Measurements from ENCODE around the gene TECPR2. TPM values are rescaled to one million over a fixed set of nuclear protein-coding genes. Genes with fewer than 3 reads are reported as not detected.

Gene TECPR2
- total and polyA plus RNA-seq, 2 of the 13 experiments (the other 11 are each of a cell fraction or from before 2014, with no cell fraction given): 3.5 to 5.7 TPM

DNA sequence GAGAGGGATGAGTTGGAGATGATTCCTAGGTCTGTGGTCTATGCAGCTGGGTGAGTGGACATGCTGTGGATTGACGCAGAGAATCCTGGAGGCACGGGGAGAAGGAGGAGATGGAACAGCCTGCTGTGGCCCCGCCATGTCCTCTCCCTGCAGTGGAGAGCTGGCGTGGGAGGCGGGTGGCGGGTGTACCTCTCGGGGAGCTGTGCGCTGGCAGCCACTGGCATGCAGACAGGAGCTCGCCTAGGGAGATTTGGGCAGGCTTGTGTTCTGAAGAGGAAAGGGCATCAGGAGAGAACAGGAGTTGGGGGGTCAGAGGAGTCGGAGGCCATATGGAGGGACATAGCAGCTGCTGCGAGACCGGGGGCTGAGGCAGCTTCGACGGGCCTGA, 56.1 kb downstream of the TECPR2 start:
- Histone ChIP-seq H3K27ac (ENCODE audit: extremely low read length, insufficient read depth, low read length) (no peak overlapping the region), H3K9me3 (ENCODE audit: low read length) (no peaks in the 10 kb centered on the region), H2AFZ (ENCODE audit: low read length) (no peak overlapping the region), H3K36me3 (replicated peaks in 1 of 2; ENCODE audit: control insufficient read depth in 1 of 2, insufficient read depth in 2 of 2, low read length in 2 of 2) (peaks cover 1 to 2% of the 10 kb centered on the region in 2 experiments; a peak in 2 of 5 replicates), H3K4me1 (ENCODE audit: insufficient read depth, low read length) (peaks cover 10% of the 10 kb centered on the region), H3K27me3 (ENCODE audit: control insufficient read depth in 1 of 2, insufficient read depth in 2 of 2, low read length in 2 of 2) (no peaks in the 10 kb centered on the region), H3K4me3 (replicated peaks in 1 of 3; ENCODE audit: insufficient read depth in 1 of 3, low read depth in 2 of 3, low read length in 3 of 3) (no peak overlapping the region), H3K9ac (ENCODE audit: insufficient read depth, low read depth, low read length) (no peak overlapping the region), H4K20me1 (ENCODE audit: insufficient read depth, low read length) (no peaks in the 10 kb centered on the region), H3K79me2 (ENCODE audit: insufficient read depth, low read length) (no peaks in the 10 kb centered on the region), H3K4me2 (ENCODE audit: low read depth, low read length) (no peak overlapping the region)
- intact Hi-C loops (cut with micrococcal nuclease; ENCODE audit: unreplicated experiment) (no loop called here), in situ Hi-C loops (cut with HindIII; ENCODE audit: extremely low pct_ligation_motif_present, low pct_unique_long_range_greater_than_20kb) (no loop called here)
- no peak for ATAC-seq
- no peak for FAIRE-seq
- POLR2A ChIA-PET: no interaction called here
- TF ChIP-seq AGO2 (optimal IDR thresholded peaks at IDR 0.05; ENCODE audit: low read depth, low read length) (no peak), RBM22 (optimal IDR thresholded peaks at IDR 0.05; ENCODE audit: low read length) (no peak), SIX4 (CRISPR knock-in tag; IDR thresholded peaks at IDR 0.05) (no peak), KLF6 (CRISPR knock-in tag; IDR thresholded peaks at IDR 0.05) (no peak), ZNF792 (CRISPR knock-in tag; IDR thresholded peaks at IDR 0.05) (no peak), POGZ (CRISPR knock-in tag; IDR thresholded peaks at IDR 0.05) (no peak), TAF15 (IDR thresholded peaks at IDR 0.05; ENCODE audit: low read depth, low read length, poor library complexity, severe bottlenecking) (no peak), ZNF24 (IDR thresholded peaks at IDR 0.05) (no peak), ZBTB38 (CRISPR knock-in tag; IDR thresholded peaks at IDR 0.05) (no peak), ZNF788 (CRISPR knock-in tag; IDR thresholded peaks at IDR 0.05; ENCODE audit: borderline replicate concordance) (no peak), ZNF839 (CRISPR knock-in tag; IDR thresholded peaks at IDR 0.05; ENCODE audit: borderline replicate concordance) (no peak), ZNF75D (CRISPR knock-in tag; IDR thresholded peaks at IDR 0.05; ENCODE audit: borderline replicate concordance) (no peak), ZNF383 (CRISPR knock-in tag; IDR thresholded peaks at IDR 0.05; ENCODE audit: borderline replicate concordance) (no peak), ZSCAN12 (CRISPR knock-in tag; IDR thresholded peaks at IDR 0.05) (no peak), MAFF (IDR thresholded peaks at IDR 0.05; ENCODE audit: low read depth, low read length) (no peak)
- TF ChIP-seq, protein P1, sequence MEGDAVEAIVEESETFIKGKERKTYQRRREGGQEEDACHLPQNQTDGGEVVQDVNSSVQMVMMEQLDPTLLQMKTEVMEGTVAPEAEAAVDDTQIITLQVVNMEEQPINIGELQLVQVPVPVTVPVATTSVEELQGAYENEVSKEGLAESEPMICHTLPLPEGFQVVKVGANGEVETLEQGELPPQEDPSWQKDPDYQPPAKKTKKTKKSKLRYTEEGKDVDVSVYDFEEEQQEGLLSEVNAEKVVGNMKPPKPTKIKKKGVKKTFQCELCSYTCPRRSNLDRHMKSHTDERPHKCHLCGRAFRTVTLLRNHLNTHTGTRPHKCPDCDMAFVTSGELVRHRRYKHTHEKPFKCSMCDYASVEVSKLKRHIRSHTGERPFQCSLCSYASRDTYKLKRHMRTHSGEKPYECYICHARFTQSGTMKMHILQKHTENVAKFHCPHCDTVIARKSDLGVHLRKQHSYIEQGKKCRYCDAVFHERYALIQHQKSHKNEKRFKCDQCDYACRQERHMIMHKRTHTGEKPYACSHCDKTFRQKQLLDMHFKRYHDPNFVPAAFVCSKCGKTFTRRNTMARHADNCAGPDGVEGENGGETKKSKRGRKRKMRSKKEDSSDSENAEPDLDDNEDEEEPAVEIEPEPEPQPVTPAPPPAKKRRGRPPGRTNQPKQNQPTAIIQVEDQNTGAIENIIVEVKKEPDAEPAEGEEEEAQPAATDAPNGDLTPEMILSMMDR (CRISPR knock-in tag; IDR thresholded peaks at IDR 0.05): no peak
- TF ChIP-seq, protein P2, sequence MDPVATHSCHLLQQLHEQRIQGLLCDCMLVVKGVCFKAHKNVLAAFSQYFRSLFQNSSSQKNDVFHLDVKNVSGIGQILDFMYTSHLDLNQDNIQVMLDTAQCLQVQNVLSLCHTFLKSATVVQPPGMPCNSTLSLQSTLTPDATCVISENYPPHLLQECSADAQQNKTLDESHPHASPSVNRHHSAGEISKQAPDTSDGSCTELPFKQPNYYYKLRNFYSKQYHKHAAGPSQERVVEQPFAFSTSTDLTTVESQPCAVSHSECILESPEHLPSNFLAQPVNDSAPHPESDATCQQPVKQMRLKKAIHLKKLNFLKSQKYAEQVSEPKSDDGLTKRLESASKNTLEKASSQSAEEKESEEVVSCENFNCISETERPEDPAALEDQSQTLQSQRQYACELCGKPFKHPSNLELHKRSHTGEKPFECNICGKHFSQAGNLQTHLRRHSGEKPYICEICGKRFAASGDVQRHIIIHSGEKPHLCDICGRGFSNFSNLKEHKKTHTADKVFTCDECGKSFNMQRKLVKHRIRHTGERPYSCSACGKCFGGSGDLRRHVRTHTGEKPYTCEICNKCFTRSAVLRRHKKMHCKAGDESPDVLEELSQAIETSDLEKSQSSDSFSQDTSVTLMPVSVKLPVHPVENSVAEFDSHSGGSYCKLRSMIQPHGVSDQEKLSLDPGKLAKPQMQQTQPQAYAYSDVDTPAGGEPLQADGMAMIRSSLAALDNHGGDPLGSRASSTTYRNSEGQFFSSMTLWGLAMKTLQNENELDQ (CRISPR knock-in tag; IDR thresholded peaks at IDR 0.05; ENCODE audit: borderline replicate concordance): no peak
- TF ChIP-seq, protein P3, sequence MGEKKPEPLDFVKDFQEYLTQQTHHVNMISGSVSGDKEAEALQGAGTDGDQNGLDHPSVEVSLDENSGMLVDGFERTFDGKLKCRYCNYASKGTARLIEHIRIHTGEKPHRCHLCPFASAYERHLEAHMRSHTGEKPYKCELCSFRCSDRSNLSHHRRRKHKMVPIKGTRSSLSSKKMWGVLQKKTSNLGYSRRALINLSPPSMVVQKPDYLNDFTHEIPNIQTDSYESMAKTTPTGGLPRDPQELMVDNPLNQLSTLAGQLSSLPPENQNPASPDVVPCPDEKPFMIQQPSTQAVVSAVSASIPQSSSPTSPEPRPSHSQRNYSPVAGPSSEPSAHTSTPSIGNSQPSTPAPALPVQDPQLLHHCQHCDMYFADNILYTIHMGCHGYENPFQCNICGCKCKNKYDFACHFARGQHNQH (CRISPR knock-in tag; IDR thresholded peaks at IDR 0.05): no peak
- TF ChIP-seq, protein P4, sequence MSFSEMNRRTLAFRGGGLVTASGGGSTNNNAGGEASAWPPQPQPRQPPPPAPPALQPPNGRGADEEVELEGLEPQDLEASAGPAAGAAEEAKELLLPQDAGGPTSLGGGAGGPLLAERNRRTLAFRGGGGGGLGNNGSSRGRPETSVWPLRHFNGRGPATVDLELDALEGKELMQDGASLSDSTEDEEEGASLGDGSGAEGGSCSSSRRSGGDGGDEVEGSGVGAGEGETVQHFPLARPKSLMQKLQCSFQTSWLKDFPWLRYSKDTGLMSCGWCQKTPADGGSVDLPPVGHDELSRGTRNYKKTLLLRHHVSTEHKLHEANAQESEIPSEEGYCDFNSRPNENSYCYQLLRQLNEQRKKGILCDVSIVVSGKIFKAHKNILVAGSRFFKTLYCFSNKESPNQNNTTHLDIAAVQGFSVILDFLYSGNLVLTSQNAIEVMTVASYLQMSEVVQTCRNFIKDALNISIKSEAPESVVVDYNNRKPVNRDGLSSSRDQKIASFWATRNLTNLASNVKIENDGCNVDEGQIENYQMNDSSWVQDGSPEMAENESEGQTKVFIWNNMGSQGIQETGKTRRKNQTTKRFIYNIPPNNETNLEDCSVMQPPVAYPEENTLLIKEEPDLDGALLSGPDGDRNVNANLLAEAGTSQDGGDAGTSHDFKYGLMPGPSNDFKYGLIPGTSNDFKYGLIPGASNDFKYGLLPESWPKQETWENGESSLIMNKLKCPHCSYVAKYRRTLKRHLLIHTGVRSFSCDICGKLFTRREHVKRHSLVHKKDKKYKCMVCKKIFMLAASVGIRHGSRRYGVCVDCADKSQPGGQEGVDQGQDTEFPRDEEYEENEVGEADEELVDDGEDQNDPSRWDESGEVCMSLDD (CRISPR knock-in tag; IDR thresholded peaks at IDR 0.05; ENCODE audit: borderline replicate concordance): no peak
- DNase-seq (ENCODE audit: low spot score): no peak
- CTCF ChIA-PET (ENCODE audit: low intra/inter-chr PET ratio, low total read pairs): no interaction called here
- WGBS (ENCODE audit: low lambda C conversion rate): 95% methylated on average over 14 of the region's 14 CpGs
- BruUV-seq (replicated peaks): no TSS peak
